HG03280 (cell line): ENCODE data around the gene ADGRB3.
A peak's percentile ranks its signal among the peaks of the same experiment; 100 is the strongest.
"Not testable (repeated sequence)": the region's sequence is repeated elsewhere in the genome, so short reads cannot be mapped to it uniquely, and the experiment has no call there.

ENCODE experiments used
- ATAC-seq: cut with Tn5 transposase; IDR thresholded peaks from one replicate; pipeline ENCODE4 v1.9.1; 2021; ENCODE audit warnings: mild to moderate bottlenecking, moderate library complexity; ENCODE audit not compliant: unreplicated experiment

Gene ADGRB3

GRCh38 chr6:68911811-68912210 is 276.7 kb downstream of the ADGRB3 start:
- ATAC-seq: no peak

DNA sequence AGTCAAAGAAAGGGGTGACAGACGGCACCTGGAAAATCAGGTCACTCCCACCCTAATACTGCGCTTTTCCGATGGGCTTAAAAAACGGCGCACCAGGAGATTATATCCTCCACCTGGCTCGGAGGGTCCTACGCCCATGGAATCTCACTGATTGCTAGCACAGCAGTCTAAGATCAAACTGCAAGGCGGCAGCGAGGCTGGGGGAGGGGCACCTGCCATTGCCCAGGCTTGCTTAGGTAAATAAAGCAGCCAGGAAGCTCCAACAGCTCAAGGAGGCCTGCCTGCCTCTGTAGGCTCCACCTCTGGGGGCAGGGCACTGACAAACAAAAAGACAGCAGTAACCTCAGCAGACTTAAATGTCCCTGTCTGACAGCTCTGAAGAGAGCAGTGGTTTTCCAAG is 277.7 kb downstream of the ADGRB3 start:
- not testable (repeated sequence) for ATAC-seq

- ATAC-seq: no peak
Observed at GRCh38 chr6:68915586-68915985, 280.5 kb downstream of the ADGRB3 start.

- ATAC-seq: no peak
Observed at GRCh38 chr6:68919537-68919936, 284.5 kb downstream of the ADGRB3 start.

DNA sequence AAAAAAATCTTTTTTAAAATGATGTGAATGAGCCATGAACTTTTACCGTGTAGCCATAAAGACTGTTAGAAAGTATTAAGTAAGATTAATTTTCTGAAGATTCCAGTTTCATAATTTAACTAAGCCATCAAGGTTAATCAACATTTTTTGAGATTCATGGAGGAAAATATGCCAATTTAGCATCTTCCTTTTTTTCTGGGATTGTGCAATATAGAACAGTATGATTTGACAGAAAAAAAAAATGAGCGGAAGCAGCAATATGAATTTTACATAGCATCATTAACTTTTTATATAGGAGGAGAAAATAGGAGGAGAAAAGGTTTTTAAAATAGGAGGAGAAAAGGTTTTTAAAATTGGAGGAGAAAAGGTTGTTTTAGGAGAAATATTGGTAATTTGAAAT is 306.3 kb downstream of the ADGRB3 start:
- no peak for ATAC-seq

GRCh38 chr6:68947721-68948120 is 312.6 kb downstream of the ADGRB3 start:
- no peak for ATAC-seq

DNA sequence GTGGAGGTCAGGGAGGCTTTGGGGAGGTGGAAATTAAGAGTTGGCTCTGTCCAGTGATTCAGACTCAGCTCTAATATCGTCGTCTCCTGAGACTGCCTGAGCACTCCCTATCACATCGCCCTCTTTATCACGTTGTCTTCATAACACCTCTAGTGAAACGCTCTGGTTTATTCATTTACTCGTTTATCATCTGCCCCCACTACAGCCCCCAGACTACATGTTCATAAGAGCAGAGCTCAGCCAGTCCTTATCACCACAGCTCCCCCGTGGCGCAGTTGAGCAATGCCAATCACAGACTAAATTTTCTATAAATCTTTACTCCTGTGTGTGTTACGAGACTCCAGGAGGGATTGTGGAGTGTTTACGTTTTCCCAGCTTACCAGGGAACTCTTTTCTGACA is 316.2 kb downstream of the ADGRB3 start:
- ATAC-seq: no peak

GRCh38 chr6:68958327-68958726 is 323.2 kb downstream of the ADGRB3 start:
- no peak for ATAC-seq

DNA sequence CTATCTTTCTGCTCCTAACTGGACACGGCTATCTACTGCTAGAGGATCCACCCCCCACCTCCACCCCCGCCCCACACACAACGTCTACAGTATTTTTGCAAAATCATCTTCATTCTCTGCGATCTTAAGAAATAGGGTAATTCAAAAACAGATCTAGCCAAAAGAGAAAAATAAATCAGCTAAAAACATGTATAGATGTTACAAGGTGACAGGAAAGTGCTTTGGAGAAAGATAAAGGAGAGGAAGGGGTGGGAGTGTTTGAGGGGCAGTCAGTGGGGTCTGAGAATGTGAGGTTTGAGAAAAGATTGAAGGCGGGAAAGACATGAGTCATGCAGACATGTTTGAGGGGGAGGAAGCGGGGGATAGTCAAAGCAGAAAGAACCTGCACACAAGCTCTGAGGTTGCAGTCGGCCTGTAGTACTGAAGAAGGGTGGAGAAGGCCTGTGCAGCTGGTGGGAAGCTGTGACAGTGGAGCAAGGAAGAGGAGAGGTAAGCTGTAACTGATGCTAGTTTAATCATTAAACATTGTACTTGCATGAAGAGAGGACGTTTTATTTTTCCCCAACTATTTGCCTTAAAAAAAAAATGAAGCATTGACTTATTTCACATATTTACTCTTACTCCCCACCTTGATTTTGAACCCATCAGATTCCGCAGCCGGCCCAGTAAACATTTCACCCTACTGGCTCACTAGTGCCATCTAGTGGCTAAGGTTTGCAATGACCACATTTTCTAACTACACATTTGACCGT is 332.6 kb downstream of the ADGRB3 start:
- peak; percentile 72 for ATAC-seq

- no peak for ATAC-seq
Observed at GRCh38 chr6:68968301-68968649, 333.2 kb downstream of the ADGRB3 start.

- ATAC-seq: no peak
Observed at GRCh38 chr6:68973066-68973465, 338.0 kb downstream of the ADGRB3 start.

DNA sequence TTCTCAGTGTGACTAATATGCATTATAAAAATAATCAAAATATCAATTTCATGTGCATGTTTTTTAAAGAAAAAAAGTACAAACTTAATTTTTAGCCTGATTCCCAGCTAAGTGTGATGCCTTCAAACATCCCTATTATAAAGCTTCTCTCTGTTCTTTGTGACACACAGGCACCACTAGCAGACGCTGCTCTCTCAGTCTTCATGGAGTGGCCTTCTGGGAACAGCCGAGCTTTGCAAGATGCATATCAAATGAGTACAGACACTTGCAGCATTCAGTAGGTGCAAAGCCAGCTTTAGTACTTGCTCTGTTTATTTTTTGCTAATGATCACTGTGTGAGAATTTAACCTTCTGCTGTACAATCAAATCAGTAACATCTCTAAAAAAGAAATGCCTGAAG is 340.0 kb downstream of the ADGRB3 start:
- no peak for ATAC-seq

- no peak for ATAC-seq
Observed at GRCh38 chr6:68975816-68976215, 340.7 kb downstream of the ADGRB3 start.

DNA sequence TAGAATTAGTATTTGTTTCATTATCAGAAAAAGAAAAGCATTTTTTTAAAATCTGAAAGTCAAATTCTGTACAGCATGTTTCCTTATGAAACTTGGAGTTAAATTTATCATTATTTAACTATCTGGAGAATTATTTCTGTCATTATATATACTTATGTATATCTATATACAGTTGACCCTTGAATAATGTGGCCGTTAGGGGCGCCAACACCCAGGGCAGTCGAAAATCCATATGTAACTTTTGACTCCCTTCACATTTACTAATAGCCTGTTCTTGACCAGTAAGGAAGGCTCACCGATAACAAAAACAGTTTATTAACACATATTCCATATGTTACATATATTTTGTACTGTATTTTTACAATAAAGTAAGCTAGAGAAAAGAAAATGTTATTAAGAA is 341.2 kb downstream of the ADGRB3 start:
- no peak for ATAC-seq

DNA sequence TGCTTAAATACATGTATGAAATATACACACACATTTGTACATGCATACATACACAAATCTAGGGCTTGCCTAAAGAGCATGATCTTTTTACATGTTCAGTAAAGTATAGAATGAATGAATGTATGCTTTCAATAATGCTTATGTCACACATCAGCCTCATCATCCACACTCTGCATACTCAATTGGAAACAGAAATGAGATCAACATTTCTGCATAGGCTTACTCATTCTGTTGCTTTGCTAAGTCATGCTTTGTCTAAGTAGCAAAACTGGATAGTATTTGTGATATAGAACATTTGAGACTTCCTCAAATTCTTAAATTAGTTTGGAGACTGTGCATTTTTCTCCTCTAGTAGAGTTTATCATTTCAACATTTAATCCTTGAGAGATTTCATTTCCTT is 343.3 kb downstream of the ADGRB3 start:
- no peak for ATAC-seq

GRCh38 chr6:68981668-68982067 is 346.6 kb downstream of the ADGRB3 start:
- not testable (repeated sequence) for ATAC-seq

DNA sequence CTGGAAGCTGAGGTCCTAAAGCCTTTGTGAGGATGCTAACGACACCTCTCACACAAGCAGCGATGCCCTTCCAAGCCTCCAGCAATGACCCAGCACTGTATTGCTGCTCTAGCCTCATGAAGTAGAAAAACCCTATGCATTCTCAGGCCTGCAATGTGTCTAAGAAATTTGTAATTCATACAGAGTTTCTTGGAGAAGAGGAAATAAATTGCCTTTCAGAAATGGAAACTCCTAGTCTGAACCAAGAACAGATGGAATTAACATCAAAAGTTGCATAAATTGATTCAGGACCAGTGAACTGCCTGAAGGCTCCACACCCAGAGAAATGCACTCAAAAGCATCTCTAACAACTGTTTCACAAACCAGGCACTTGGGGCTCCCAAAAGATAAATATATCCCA is 353.6 kb downstream of the ADGRB3 start:
- ATAC-seq: no peak

DNA sequence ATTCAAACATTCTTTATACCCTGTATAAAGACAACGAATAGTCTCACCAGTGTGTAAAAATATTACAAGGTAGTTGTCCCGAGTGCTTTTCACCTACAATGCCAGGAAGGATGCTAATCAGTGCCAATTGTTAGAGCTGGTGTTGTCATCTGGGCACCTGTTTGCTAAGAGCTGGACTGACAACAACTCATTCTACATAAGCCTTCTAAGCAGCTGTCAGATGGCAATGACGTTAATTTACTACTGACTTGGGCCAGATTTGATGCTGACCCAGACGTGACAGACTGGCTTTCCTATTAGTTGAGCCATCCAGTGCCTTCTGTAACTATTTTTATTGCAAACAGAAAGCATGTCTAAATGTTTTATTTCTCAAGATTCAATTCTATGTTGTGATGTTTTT is 355.2 kb downstream of the ADGRB3 start:
- no peak for ATAC-seq

DNA sequence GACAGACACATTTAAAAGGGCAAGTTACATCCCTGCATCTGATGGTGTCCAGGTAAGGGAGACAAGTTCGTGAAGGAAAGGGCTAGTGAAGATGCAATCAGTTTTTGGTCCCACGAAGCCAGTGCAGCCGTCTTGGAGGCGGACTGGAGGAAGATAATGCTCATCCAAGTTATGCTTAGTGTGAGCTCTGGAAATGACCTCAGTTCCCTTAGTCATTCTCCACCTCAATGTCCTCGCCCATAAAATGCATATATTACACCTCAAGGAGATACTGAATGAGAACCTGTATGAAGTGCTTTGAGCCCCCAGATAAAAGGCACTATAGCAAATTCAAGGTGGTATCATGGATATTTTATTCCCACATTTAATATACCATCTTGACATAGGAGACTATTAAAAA is 358.8 kb downstream of the ADGRB3 start:
- ATAC-seq: no peak

DNA sequence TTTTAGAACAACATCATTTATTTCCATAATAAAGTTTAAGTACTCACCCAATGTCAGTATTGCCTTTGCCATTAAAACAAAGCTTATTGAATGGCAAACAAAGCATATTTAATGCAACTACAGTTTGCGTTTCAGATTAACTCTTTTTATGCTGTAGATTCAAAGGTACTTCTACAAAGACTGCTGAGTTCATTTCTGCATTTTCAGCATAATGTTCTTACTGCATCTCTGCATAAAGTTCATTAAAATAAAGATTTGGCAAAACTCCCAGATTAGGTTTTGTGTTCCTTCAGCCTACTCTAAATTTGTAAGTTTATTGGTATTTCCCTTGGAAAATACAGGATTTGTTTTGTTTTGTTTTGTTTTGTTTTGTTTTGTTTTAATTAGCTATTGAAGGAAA is 359.4 kb downstream of the ADGRB3 start:
- no peak for ATAC-seq

DNA sequence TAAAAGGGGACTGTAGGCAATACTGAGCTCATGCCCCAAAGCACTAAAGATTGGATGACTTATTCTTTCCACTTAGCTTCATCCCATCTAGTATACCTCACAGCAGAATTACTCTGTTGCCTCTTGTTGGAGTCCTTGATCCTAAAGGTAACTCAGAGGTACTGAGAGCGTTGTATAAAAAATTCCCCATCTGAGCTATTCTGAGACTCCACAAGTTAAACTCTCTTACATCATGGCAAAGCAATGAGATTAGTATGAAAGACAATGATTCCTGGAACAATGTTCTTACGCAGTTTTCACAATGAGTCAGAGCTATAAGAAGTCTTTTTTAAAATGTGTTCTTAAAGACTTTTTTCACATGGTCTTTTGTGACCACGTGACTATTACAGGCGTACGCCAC is 370.1 kb downstream of the ADGRB3 start:
- no peak for ATAC-seq

DNA sequence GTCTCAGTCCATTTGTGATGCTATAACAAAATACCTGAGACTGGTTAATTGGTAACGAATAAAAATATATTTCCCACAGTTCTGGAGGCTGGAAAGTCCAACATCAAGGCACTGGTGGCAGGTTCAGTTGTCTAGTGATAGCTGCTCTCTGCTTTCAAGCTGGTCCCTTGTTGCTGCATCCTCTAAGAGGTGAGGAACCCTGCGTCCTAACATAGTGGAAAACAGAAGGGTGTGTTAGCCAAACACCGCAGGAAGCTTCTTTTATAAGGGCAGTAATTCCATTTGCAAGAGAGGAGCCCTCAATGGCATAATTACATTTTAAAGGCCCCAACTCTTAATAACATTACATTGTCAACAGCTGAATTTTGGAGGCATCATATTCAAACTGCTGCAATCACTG is 372.7 kb downstream of the ADGRB3 start:
- ATAC-seq: no peak

GRCh38 chr6:69012211-69012610 is 377.1 kb downstream of the ADGRB3 start:
- no peak for ATAC-seq
